CD4-positive, alpha-beta T cell (primary cell): ENCODE measurements around the gene PSME1. TPM values are rescaled to one million over a fixed set of nuclear protein-coding genes. Genes with fewer than 3 reads are reported as not detected.

ENCODE experiments used
- ATAC-seq: fragments of 200-7000 bp; cut with Tn5 transposase; one replicate; pipeline ENCODE4 v1.10.0; 2022; ENCODE audit warnings: mild to moderate bottlenecking; ENCODE audit not compliant: poor library complexity
- CTCF ChIA-PET: fragments of 350-600 bp; sonication (Branson Sonifier 250); formaldehyde crosslinking; loops from one replicate; lab custom pipeline; 2021; ENCODE audit warnings: antibody characterized with exemption, inconsistent platforms; lab: Charles Lee
- POLR2A ChIA-PET: fragments of 350-600 bp; sonication (Branson Sonifier 250); formaldehyde crosslinking; loops from one replicate; lab custom pipeline; 2021; ENCODE audit warnings: antibody characterized with exemption, inconsistent platforms; lab: Charles Lee
- DNase-seq, 14 experiments: peaks; one replicate each; pipeline ENCODE4 v3.0.0-alpha.2; 2013 to 2020; ENCODE audit warnings: mixed read lengths in 2 of 14
- H3K27ac ChIP-seq, 2 donors: one replicate each; pipeline versions ENCODE4 v1.5.1 to v1.7.0; 2013; ENCODE audit warnings: low read length in 2 of 2, low read depth in 1 of 2, mild to moderate bottlenecking in 1 of 2
- H3K27me3 ChIP-seq, 2 experiments: 1 replicate in 1 of 2; 2 replicates in 1 of 2; pipeline versions ENCODE4 v1.6.1 to v1.7.0; 2013; ENCODE audit warnings: low read length in 2 of 2, control low read depth in 1 of 2, mild to moderate bottlenecking in 1 of 2, moderate library complexity in 1 of 2; ENCODE audit not compliant: insufficient read depth in 2 of 2, control insufficient read depth in 1 of 2
- H3K36me3 ChIP-seq: one replicate; pipeline ENCODE4 v1.6.1; 2013; ENCODE audit warnings: low read length, control low read depth; ENCODE audit not compliant: insufficient read depth
- H3K4me1 ChIP-seq: one replicate; pipeline ENCODE4 v1.6.1; 2013; ENCODE audit warnings: low read length, control low read depth; ENCODE audit not compliant: insufficient read depth
- H3K4me3 ChIP-seq: one replicate; pipeline ENCODE4 v1.5.1; 2013; ENCODE audit warnings: mild to moderate bottlenecking, low read length, moderate library complexity
- H3K9me3 ChIP-seq, 2 experiments: 1 replicate in 1 of 2; 2 replicates in 1 of 2; pipeline versions ENCODE4 v1.6.1 to v1.7.0; 2013; ENCODE audit warnings: low read length in 2 of 2, mild to moderate bottlenecking in 2 of 2, control low read depth in 1 of 2, moderate library complexity in 1 of 2; ENCODE audit not compliant: control insufficient read depth in 1 of 2, insufficient read depth in 1 of 2
- H3K27ac Mint-ChIP-seq: one replicate; pipeline ENCODE4 v1.8.0; 2020; ENCODE audit warnings: mixed read lengths
- H3K27me3 Mint-ChIP-seq: one replicate; pipeline ENCODE4 v1.8.0; 2021; ENCODE audit warnings: mixed read lengths
- H3K36me3 Mint-ChIP-seq: one replicate; pipeline ENCODE4 v1.8.0; 2021; ENCODE audit warnings: low read depth, mixed read lengths
- H3K4me1 Mint-ChIP-seq: one replicate; pipeline ENCODE4 v1.8.0; 2021; ENCODE audit warnings: low read depth, mixed read lengths
- H3K4me3 Mint-ChIP-seq: one replicate; pipeline ENCODE4 v1.8.0; 2020; ENCODE audit warnings: mild to moderate bottlenecking, mixed read lengths
- H3K9me3 Mint-ChIP-seq: one replicate; pipeline ENCODE4 v1.8.0; 2020; ENCODE audit warnings: mixed read lengths
- CTCF ChIP-seq: fragments of 200-600 bp; IDR thresholded peaks from one replicate; pipeline ENCODE4 v1.8.0; 2022; ENCODE audit warnings: antibody characterized with exemption, mild to moderate bottlenecking
- intact Hi-C, 2 experiments: fragments of 100-400 bp; cut with DNase I in 1 of 2; cut with micrococcal nuclease in 1 of 2; formaldehyde crosslinking; loops; one replicate each; pipeline versions ENCODE4 v1.15.1 to v1.9.0; 2023 to 2025; cut with DNase I, micrococcal nuclease
- total RNA-seq, 174 experiments: library from RNA in 2 of 174; stranded (reverse) in 2 of 174; gene quantifications; one replicate each; pipeline ENCODE4 v1.2.3 and lab custom pipeline; 2021 to 2026

Gene PSME1
- total RNA-seq, 2 experiments from 2014 or later, result 166 to 171 TPM

- Mint-ChIP-seq H3K4me3 (no peak overlapping the region), H3K27ac (peak overlapping the region; percentile 74), H3K9me3 (no peaks in the 10 kb centered on the region), H3K27me3 (no peaks in the 10 kb centered on the region), H3K36me3 (peaks cover 22% of the 10 kb centered on the region), H3K4me1 (peaks cover 18% of the 10 kb centered on the region)
- intact Hi-C loops, result loop anchor here (5.0 to 10.0 kb wide), 4 partner anchors 187 to 643 kb away; partner anchors contain the start of genes AP1G2 (in 1 of the 2), DHRS1 (in 1 of the 2), NGDN (in 1 of the 2) and NOP9 (in 1 of the 2)
- DNase-seq (no peak), ATAC-seq (no peak)
- H3K4me1 ChIP-seq, result peaks cover 29% of the 10 kb centered on the region
- H3K4me3 ChIP-seq, result no peak overlapping the region
- H3K27me3 ChIP-seq, result no peaks in the 10 kb centered on the region
- no peaks in the 10 kb centered on the region for H3K36me3 ChIP-seq
- H3K27ac ChIP-seq, result no peak overlapping the region
- ChIA-PET CTCF (interaction anchor here (3.7 to 5.3 kb wide), 2 partner anchors 20 to 50 kb away, joined by 28 to 48 read pairs; partner anchors contain the start of gene IRF9), POLR2A (interaction anchor here (0.7 to 5.2 kb wide), 8 partner anchors 16 to 1015 kb away, joined by 3 to 72 read pairs (median 3); partner anchors contain the start of genes ACIN1, C14orf119, EMC9 and IRF9)
- no peaks in the 10 kb centered on the region for H3K9me3 ChIP-seq
- TF ChIP-seq CTCF, result no peak
Observed at GRCh38 chr14:24110523-24110922, 25.5 kb upstream of the PSME1 start.

DNA sequence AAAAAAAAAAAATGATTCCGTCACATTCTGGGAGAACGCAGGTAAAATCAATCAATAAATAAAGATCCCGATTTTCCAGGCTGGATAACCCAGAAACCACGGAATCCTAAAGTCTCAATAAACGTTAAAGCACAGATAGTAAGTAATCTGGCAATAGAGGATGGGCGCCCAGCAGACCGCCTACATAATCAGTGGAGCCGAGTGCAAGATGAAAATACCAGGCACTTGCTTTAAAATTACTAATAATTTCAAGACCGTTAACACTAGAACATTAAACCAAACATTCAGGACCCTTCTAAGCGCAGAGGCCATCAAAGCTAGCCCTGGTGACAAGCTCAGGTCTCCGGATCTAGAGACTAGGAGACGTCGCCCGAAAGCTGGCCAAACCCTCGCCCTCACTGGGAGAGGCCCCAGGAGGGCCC is 22.6 kb upstream of the PSME1 start:
- Histone ChIP-seq H3K9me3 (no peaks in the 10 kb centered on the region), H3K27ac (peak overlapping the region; percentile 98 to 99), H3K27me3 (no peaks in the 10 kb centered on the region), H3K4me1 (peaks cover 52% of the 10 kb centered on the region), H3K4me3 (peak overlapping the region; percentile 77), H3K36me3 (peaks cover 17% of the 10 kb centered on the region)
- H3K4me3 Mint-ChIP-seq, result peak overlapping the region; percentile 98
- DNase-seq (no peak), ATAC-seq (no peak)
- intact Hi-C loops, result loop anchor here (5.0 to 10.0 kb wide), 4 partner anchors 184 to 646 kb away; partner anchors contain the start of genes AP1G2 (in 1 of the 2), DHRS1 (in 1 of the 2), NGDN (in 1 of the 2) and NOP9 (in 1 of the 2)
- H3K9me3 Mint-ChIP-seq, result no peaks in the 10 kb centered on the region
- POLR2A ChIA-PET, result interaction anchor here (0.7 to 7.0 kb wide), 27 partner anchors 9 to 1347 kb away, joined by 3 to 296 read pairs (median 14); partner anchors contain the start of genes CBLN3, CHMP4A, DHRS1 and EMC9
- CTCF ChIA-PET, result interaction anchor here (2.4 to 2.8 kb wide), 3 partner anchors 23 to 47 kb away, joined by 8 to 23 read pairs (median 11); partner anchors contain the start of genes EMC9 and IRF9
- H3K4me1 Mint-ChIP-seq, result peaks cover 34% of the 10 kb centered on the region
- peak overlapping the region; percentile 98 for H3K27ac Mint-ChIP-seq
- H3K27me3 Mint-ChIP-seq, result no peaks in the 10 kb centered on the region
- no peak for TF ChIP-seq CTCF
- H3K36me3 Mint-ChIP-seq, result peaks cover 51% of the 10 kb centered on the region

DNA sequence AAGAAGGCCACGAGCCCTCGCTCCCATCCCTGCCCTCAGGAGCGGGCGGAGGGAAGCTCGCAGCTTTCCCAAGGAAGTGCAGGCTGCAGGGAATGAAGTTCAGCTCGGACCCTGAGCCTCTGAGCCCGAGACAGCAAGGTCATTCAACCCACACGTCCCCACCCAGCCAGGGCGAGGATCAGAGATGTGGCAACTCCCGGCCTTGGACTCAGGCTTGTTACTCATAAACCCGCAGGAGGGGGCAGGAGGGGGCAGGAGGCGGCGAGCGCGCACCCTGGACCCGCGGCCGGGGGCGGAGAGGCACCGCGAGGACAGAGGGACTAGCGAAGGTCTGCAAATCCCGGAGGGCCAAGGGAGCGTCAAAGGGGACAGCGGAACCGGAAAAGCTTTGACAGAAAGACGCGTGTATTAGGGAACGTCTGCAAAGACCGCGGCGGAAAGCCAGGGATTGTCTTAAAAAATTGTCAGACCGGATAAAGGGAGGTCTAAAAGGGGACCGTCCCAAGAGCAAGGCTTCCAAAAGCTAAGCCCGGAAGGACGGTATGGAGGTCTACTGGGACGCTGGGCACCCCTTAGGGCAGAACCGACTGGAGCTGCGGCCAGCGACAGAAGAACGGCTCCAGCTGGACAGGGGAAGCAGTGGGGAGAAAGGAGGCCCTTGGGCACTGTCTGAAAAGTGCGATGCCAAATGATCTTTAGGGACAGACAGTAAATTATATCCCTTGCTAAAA is 22.0 kb upstream of the PSME1 start:
- ChIA-PET POLR2A (interaction anchor here (0.6 to 7.0 kb wide), 45 partner anchors 9 to 1347 kb away, joined by 3 to 296 read pairs (median 9); partner anchors contain the start of genes ACIN1, C14orf119, CARMIL3 and CBLN3), CTCF (interaction anchor here (1.7 to 2.8 kb wide), 4 partner anchors 23 to 47 kb away, joined by 4 to 23 read pairs (median 10); partner anchors contain the start of genes EMC9 and IRF9)
- intact Hi-C loops, result loop anchor here (1.0 to 10.0 kb wide), 7 partner anchors 47 to 647 kb away; partner anchors contain the start of genes IRF9 (in 2 of the 2), AP1G2 (in 1 of the 2), DHRS1 (in 1 of the 2) and IPO4 (in 1 of the 2)
- Mint-ChIP-seq H3K4me3 (peak overlapping the region; percentile 98), H3K9me3 (no peaks in the 10 kb centered on the region), H3K36me3 (peaks cover 57% of the 10 kb centered on the region), H3K4me1 (peaks cover 34% of the 10 kb centered on the region), H3K27ac (peak overlapping the region; percentile 98), H3K27me3 (no peaks in the 10 kb centered on the region)
- peak overlapping the region; percentile 77 for H3K4me3 ChIP-seq
- H3K9me3 ChIP-seq, result no peaks in the 10 kb centered on the region
- DNase-seq, result peak in 13 of 14 experiments; percentile 63 to 91 (median 75)
- peaks cover 47% of the 10 kb centered on the region for H3K4me1 ChIP-seq
- no peaks in the 10 kb centered on the region for H3K27me3 ChIP-seq
- H3K27ac ChIP-seq, result peak overlapping the region; percentile 98 to 99
- peaks cover 23% of the 10 kb centered on the region for H3K36me3 ChIP-seq
- ATAC-seq, result peak; percentile 21
- TF ChIP-seq CTCF, result no peak
